DMS153 treated with DMSO at 0.1 percent for 48 hours (cell line): ENCODE data around the gene BCO1.

Experiments
- DNase-seq: peaks from one replicate; lab custom pipeline; 2025; ENCODE audit not compliant: unreplicated experiment; lab: John Stamatoyannopoulos, UW

Gene BCO1

DNA sequence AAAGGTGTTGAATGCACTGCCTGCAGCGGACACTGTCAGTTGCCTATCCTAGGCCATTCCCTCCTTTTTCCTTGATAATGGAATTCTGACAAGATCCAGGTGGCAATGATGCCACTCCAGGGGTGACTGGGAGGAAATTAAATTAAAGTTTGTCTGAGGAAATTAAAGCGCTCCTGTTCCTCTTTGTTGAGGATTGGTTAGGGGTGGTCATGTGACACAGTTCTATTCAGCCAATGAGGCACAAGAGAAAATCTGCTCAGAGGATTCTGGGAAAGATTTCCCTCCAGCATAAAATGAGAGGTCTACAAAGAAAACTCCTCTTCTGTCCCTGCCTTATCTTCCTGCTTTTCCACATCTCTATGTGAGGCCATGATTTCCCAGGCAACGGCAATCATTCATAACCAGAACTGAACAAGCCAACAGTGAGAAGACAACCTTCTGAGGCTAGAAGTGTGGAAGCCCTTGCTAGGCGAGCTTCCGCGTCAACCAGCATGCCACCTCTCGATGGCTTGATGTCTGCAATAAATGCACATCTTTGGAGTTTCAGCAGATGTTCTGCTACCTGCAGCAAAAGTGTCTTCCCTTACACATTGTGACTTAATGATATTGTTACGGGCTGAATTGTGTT is 5.6 kb upstream of the BCO1 start:
- no peak for DNase-seq

DNA sequence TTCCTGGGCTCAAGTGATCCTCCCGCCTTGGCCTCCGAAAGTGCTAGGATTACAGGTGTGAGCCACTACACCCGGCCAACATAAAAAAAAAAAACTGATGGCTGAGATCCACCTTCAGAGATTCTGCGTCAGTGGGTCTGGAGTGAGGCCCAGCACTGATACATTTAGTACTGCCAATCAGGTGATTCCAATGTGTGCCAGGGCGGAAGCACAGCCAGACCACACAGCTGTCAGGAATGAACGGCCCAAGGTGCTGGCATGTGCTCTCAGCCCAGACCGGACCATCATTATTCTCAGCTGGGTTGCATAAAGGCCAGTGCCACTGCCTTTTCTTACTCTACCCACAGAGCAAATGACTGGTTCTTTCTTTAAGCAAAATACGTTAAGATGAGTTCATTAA is 1.2 kb upstream of the BCO1 start:
- DNase-seq = no peak

DNA sequence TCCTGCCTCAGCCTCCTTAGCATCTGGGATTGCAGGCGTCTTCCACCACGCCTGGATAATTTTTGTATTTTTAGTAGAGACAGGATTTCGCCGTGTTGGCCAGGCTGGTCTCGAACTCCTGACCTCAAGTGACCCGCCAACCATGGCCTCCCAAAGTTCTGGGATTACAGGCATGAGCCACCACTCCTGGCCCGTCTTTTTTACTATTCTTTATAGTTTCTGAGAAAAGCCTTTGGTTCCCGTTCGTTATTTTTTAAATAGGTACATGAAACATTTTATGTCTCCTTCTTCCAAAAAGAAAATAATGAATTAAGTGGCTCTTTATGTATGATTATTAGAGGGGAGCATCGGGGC is 570 bp upstream of the BCO1 start:
- no peak for DNase-seq

DNA sequence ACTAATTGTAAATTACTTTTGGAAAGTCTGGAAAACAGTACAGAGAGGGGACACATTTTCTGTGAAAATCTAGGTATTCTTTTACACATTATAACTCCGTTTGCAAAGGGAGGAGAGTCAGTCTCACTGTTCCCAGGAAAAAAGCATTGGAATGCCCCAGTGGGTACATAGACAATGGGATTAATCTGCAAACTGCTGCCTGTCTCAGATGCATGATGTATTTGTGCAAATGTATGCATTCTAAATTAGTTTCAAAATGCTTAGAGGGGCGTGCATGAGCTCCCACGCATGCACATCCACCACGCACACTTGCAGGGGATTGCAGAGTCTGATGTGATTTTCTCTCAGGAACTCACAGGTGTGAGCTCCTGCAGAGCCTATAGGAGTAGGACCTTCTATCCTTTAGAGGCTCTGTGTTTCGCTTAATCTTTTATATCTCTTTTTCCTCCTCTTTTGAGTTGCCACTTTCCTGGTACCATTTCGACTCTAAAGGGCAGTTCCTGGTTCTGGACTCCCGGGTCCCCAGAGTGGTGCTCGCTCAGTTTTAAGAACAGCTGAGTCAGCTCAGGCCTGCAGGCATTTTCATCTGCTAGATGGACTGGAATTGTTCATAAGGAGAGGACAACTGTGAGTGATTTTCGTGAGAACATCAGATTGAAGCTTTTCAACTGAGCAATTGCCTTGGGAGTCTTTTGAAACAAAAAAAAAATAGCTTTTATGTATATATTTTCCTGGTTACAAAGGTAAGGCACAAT is 1.1 kb downstream of the BCO1 start:
- DNase-seq = no peak

- no peak for DNase-seq
Measured at GRCh38 chr16:81241706-81242105, 3.2 kb downstream of the BCO1 start.

DNA sequence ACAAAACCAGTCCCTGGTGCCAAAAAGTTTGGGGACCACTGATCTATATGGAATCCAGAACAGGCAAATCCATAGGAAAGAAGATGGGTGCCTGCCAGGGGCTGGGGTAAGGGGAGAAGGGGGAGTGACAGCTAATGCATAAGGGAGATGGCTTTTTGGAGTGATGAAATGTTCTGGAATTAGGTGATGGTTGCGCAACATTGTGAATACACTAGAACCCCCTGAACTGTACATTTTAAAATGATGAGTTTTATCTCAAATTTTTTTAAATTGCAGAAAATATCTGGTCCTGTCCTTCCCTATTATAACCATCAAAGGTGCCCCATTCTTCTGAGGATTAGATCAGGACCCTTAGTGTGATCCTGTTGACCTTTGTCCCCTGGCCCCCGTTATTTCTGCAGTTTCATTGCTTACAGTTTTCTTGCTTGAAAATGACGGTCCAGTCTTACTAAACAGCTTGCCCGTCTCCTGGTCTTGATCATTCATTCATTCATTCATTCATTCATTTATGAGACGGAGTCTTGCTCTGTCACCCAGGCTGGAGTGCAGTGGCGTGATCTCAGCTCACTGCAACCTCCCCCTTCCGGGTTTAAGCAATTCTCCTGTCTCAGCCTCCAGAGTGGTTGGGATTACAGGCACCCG is 4.6 kb downstream of the BCO1 start:
- DNase-seq = no peak

- no peak for DNase-seq
Measured at GRCh38 chr16:81243942-81244341, 5.5 kb downstream of the BCO1 start.

GRCh38 chr16:81251871-81252270 is 13.4 kb downstream of the BCO1 start:
- DNase-seq = no peak

GRCh38 chr16:81253141-81253540 is 14.7 kb downstream of the BCO1 start:
- DNase-seq = no peak

- no peak for DNase-seq
Measured at GRCh38 chr16:81254922-81255526, 16.5 kb downstream of the BCO1 start.

DNA sequence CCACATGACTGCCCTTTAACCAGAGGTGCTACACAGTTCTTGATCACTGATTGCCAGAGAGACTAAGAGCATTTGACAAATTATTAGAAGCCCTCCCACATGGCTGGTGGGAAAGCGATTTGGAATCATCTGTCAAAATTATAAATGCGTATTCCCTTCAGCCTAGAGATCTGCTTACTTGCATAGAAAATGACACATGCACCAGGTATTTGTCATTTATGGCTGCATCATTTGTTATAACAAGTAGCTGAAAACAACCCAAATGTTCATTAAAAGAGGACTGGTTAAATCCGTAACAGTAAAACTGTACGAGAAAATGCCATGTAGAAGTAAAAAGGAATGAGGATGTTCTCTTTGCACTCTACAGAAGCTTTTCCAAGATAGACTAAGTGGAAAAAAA is 21.4 kb downstream of the BCO1 start:
- no peak for DNase-seq

GRCh38 chr16:81261049-81261648 is 22.7 kb downstream of the BCO1 start:
- DNase-seq = no peak

DNA sequence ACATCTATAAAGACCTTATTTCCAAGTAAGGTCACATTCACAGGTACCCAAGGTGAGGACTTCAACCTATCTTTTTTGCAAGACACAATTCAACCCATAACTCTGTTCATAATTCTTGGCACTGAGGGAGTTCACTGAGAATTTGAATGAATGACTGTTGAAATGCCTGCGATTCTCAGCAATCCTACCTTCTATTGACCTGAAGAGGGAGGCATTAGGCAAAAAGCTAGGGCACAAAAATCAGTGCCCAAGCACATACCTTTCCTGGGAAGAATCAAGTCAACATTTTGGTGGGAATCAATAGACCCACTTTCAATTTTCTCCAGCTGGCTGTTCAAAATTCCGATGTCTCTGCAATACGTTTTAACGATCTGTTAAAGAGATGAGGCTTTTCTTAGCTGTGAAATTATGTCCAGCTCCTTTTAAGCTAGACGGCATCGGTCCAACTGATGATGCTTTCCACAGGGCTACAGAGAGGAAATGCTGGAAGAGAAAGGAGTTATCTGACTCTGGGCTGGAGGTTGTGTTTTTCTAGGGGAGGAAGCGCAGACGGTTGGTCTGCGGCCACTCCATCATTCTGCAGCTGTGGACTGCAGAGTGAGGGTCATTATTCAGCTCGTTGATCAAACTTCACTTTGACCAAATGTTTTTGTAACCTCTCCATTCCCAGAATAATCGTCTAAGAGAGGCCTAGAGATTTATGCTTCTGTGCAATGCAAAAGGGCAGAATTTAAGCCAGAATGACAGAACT is 25.2 kb downstream of the BCO1 start:
- DNase-seq = no peak

DNA sequence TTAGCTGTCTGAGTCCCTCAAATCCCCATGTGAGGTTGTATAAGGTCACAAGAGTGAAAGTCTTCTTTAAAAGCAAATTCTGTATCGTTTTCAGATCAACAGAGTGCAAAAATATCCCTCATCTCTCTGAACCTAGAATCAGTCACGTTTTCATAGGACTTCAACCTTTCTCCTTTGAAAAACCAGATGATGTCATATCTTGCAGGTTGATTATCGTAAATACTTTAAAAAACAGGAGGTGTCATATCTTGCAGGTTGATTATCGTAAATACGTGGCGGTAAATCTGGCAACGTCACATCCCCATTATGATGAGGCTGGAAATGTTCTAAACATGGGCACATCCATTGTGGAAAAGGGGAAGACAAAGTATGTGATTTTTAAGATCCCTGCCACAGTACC is 25.9 kb downstream of the BCO1 start:
- DNase-seq = no peak

- no peak for DNase-seq
Measured at GRCh38 chr16:81265052-81265451, 26.6 kb downstream of the BCO1 start.

DNA sequence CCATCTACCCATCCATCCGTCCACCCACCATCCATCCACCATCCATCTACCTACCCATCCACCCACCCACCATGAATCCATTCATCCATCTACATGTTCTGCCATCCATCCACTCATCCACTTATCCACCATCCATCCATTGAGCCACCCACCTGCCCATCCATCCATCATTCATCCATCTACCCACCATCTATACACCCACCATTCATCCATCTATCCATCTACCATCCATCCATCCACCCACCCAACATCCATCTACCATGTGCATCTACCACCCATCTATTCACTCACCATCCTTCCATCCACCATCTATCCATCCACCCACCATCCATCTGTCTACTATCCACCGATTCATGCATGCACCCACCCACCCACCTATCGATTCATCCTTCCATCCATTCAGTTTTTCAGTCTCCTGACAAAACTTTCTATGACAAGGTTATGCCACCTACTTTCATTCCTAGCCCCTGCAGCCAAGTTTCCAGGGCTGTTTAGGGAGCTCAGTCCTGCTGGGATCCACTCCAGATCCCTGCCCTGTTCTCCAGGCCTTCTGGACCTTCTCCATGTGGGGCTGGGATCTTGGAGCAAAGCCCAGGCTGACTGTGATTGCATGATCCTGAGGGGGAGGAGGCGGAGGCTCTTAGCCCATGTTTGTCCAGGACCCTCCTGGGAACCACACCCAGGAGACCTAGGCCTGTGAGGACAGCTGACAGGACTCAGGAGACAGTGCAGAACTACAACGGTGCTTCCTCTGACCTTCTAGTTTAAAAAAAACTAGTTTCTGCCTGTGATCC is 27.4 kb downstream of the BCO1 start:
- DNase-seq = no peak

DNA sequence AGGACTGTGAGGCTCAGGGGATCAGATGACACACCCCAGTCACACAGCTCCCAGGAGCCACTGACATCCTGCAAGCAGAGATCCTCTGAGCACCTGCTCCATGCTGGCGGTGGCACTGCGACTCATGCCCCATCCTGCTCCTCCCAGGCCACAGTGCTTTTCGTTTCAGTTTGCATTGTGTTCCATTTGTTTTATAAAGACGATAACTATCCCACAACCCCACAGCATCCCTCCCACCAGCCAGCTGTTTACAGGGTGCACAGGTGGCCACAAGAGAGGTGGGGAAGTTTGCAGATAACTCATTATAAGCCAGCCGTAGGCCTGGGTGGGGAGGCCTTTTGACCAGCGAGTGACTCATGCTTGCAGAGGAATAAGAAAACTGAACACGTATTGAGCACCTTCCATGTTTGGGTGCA is 28.2 kb downstream of the BCO1 start:
- no peak for DNase-seq

- DNase-seq = no peak
Measured at GRCh38 chr16:81268509-81268908, 30.0 kb downstream of the BCO1 start.

GRCh38 chr16:81273223-81273950 is 34.9 kb downstream of the BCO1 start:
- DNase-seq = no peak
